Lung (tissue), 12 donors: Measurements from ENCODE around the gene MCM3AP. TPM values are rescaled to one million over a fixed set of nuclear protein-coding genes. Genes with fewer than 3 reads are reported as not detected.

Source experiments
- ATAC-seq: fragments of 200-7000 bp; cut with Tn5 transposase; one replicate; pipeline ENCODE4 v1.9.1; 2020; ENCODE audit warnings: moderate number of reproducible peaks; ENCODE audit not compliant: insufficient read depth, low FRiP score
- DNase-seq, 3 donors: peaks; one replicate each; pipeline ENCODE4 v3.0.0-alpha.2; 2013 to 2017
- H3K27ac ChIP-seq, 2 donors: one replicate each; pipeline ENCODE4 v1.5.1; 2013; ENCODE audit warnings: mild to moderate bottlenecking in 2 of 2, moderate library complexity in 2 of 2, control low read depth in 1 of 2, inconsistent platforms in 1 of 2, low read depth in 1 of 2, low read length in 1 of 2
- H3K27me3 ChIP-seq, 3 donors: one replicate each; pipeline ENCODE4 v1.5.1; 2013; ENCODE audit warnings: low read length in 2 of 3; ENCODE audit not compliant: control insufficient read depth in 3 of 3, insufficient read depth in 3 of 3
- H3K36me3 ChIP-seq, 4 donors: one replicate each; pipeline ENCODE4 v1.5.1; 2013; ENCODE audit warnings: low read length in 4 of 4, mild to moderate bottlenecking in 1 of 4, moderate library complexity in 1 of 4; ENCODE audit not compliant: control insufficient read depth in 4 of 4, insufficient read depth in 4 of 4
- H3K4me1 ChIP-seq, 5 donors: one replicate each; pipeline ENCODE4 v1.5.1; 2013; ENCODE audit warnings: low read length in 5 of 5, mild to moderate bottlenecking in 2 of 5, moderate library complexity in 1 of 5; ENCODE audit not compliant: control insufficient read depth in 5 of 5, insufficient read depth in 5 of 5
- H3K4me3 ChIP-seq: one replicate; pipeline ENCODE4 v1.5.1; 2013; ENCODE audit warnings: mild to moderate bottlenecking, control low read depth, moderate library complexity
- H3K9ac ChIP-seq, 2 donors: one replicate each; pipeline ENCODE4 v1.5.1; 2013; ENCODE audit warnings: low read length in 2 of 2, control low read depth in 1 of 2; ENCODE audit not compliant: insufficient read depth in 1 of 2
- H3K9me3 ChIP-seq, 4 donors: one replicate each; pipeline ENCODE4 v1.5.1; 2013; ENCODE audit warnings: low read length in 3 of 4, mild to moderate bottlenecking in 1 of 4, moderate library complexity in 1 of 4; ENCODE audit not compliant: control insufficient read depth in 4 of 4, insufficient read depth in 3 of 4
- WGBS, 2 donors: extraction: QIAGEN DNeasy Blood & Tissue Kit; methylation state at CpG; one replicate each; pipeline ENCODE4 v1.1.7; 2013; 5-methylcytosine and 5-hydroxymethylcytosine counted together
- polyA plus RNA-seq, 2 donors: library from polyadenylated mRNA; stranded (reverse); fragments of 200-250 nt; gene quantifications; one replicate each; pipeline ENCODE4 v1.2.1, GENCODE V29; 2013
- total RNA-seq, 2 donors: library from RNA; depleted of rRNA in 1 of 2; stranded (reverse); fragments of >200 nt in 1 of 2; gene quantifications; one replicate each; pipeline ENCODE4 v1.2.1, GENCODE V29; 2014 to 2021
- TF ChIP-seq, protein P1 (sequence below): IDR thresholded peaks from 2 replicates; pipeline ENCODE4 v1.5.1; 2012; ENCODE audit warnings: mild to moderate bottlenecking; ENCODE audit errors: control extremely low read depth, extremely low read depth
- donor health status: control.
- donor health status: control.
- donor health status: Bipolar disorder and iron deficiency.
- donor health status: healthy.
- donor health status: DM: yes; HTN: yes; CAD: no.

MCM3AP gene
- total and polyA plus RNA-seq, 4 donors, result 40.7 to 114 (median 78.7) TPM

DNA sequence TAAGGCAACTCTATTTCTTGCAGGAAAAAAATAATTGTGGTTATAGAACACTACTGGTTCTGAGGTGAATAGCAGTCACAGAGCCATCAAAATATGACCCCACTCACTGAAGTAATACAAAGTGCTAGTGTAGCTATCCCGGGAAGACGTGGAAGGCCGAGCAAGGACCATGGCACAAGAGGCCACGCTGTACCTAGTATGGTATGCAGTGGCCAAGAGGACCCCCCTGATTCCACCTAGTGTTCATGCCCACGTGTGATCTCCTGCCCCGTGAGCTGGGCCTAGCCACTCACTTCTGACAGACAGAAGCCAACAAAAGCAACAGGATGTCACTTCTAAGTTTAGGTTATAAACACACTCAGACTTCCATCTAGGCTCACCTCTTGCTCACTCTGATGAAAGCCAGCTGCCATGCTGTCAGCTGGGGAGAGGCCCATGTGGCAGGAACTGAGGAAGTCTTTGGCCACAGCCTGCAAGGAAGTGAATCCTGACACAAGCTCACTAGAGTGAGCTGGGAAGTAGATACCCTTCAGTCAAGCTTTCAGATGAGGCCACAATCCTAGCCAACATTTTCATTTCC, 35.2 kb downstream of the MCM3AP start:
- Histone ChIP-seq H3K9ac (no peak overlapping the region), H3K4me3 (no peak overlapping the region), H3K4me1 (no peaks in the 10 kb centered on the region), H3K27me3 (no peaks in the 10 kb centered on the region), H3K9me3 (peaks cover 0 to 3% (median 0%) of the 10 kb centered on the region in 4 donors), H3K27ac (no peak overlapping the region), H3K36me3 (peaks cover 38 to 57% (median 43%) of the 10 kb centered on the region in 4 donors)
- TF ChIP-seq, protein P1, sequence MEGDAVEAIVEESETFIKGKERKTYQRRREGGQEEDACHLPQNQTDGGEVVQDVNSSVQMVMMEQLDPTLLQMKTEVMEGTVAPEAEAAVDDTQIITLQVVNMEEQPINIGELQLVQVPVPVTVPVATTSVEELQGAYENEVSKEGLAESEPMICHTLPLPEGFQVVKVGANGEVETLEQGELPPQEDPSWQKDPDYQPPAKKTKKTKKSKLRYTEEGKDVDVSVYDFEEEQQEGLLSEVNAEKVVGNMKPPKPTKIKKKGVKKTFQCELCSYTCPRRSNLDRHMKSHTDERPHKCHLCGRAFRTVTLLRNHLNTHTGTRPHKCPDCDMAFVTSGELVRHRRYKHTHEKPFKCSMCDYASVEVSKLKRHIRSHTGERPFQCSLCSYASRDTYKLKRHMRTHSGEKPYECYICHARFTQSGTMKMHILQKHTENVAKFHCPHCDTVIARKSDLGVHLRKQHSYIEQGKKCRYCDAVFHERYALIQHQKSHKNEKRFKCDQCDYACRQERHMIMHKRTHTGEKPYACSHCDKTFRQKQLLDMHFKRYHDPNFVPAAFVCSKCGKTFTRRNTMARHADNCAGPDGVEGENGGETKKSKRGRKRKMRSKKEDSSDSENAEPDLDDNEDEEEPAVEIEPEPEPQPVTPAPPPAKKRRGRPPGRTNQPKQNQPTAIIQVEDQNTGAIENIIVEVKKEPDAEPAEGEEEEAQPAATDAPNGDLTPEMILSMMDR, result no peak
- ATAC-seq (no peak), DNase-seq (no peak)
- 90 to 93% methylated on average over 6 of the region's 6 CpGs for WGBS, 2 donors

DNA sequence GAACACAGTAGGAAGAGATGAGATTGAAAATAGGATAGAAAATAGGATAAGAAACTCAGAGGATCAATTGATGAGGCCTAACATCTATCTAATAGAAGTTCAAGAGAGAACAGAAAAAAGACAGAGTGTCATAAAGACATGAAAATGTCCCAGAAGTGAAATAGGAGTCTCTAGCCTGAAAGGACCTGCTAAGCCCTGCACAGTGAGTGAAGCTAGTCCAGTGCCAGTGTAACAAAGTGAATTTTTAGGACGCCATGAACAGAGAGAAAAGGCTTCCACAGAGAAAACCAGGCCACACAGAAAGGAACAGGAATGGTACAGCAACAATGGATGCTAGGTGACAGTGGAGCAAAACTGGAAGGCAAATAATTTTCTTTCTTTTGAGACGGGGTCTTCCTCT, 36.6 kb downstream of the MCM3AP start:
- no peak overlapping the region for H3K4me3 ChIP-seq
- H3K27ac ChIP-seq, result no peak overlapping the region
- H3K9ac ChIP-seq, result no peak overlapping the region
- H3K9me3 ChIP-seq, result peaks cover 0 to 3% (median 0%) of the 10 kb centered on the region in 4 donors
- WGBS, 2 donors, result 96 to 98% methylated on average over 2 of the region's 2 CpGs
- DNase-seq (no peak), ATAC-seq (no peak)
- peaks cover 41 to 56% (median 47%) of the 10 kb centered on the region in 4 donors for H3K36me3 ChIP-seq
- H3K27me3 ChIP-seq, result no peaks in the 10 kb centered on the region
- TF ChIP-seq, protein P1, result no peak
- H3K4me1 ChIP-seq, result no peaks in the 10 kb centered on the region

DNA sequence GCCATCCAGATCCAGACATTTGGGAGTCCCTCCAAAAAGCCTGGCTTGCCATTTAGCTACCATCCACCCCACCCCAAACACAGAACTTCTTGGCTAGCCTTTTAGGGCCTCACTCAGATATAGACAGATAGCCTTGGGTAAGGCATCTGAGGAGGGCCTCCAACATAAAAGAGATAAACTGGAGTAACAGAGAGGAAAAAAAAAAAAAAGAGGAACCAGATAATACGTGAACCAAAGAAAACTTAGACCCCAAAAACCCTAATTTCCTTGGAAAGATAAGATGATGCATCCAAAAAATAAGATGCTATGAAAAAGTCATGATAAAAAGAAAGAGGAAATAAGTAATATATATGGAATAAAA, 37.0 kb downstream of the MCM3AP start:
- Histone ChIP-seq H3K9me3 (peaks cover 0 to 3% (median 0%) of the 10 kb centered on the region in 4 donors), H3K36me3 (peaks cover 44 to 59% (median 46%) of the 10 kb centered on the region in 4 donors), H3K27ac (no peak overlapping the region), H3K27me3 (no peaks in the 10 kb centered on the region), H3K9ac (no peak overlapping the region), H3K4me1 (no peaks in the 10 kb centered on the region), H3K4me3 (no peak overlapping the region)
- no peak for DNase-seq
- 75 to 85% methylated on average over 1 of the region's 1 CpG for WGBS, 2 donors
- ATAC-seq, result no peak
- TF ChIP-seq, protein P1, result no peak
